Femur (tissue), 1 donor: Measurements from ENCODE around the gene IFNA17.
"Not testable (repeated sequence)": the region's sequence is repeated elsewhere in the genome, so short reads cannot be mapped to it uniquely, and the experiment has no call there.

Source experiments
- DNase-seq: peaks from one replicate; pipeline ENCODE4 v3.0.0-alpha.2; 2017

The IFNA17 gene

GRCh38 chr9:21228122-21228521 is at the start of gene IFNA17:
TSS of gene IFNA17 (minus strand) at chr9:21228222. CDS start at chr9:21228173, 49 bp downstream.
- DNase-seq: no peak

- DNase-seq: no peak
Observed at GRCh38 chr9:21268347-21268657, 40.3 kb upstream of the IFNA17 start.

GRCh38 chr9:21267485-21268346 is 39.7 kb upstream of the IFNA17 start:
- peak; percentile 66 for DNase-seq

- DNase-seq: peak; percentile 31
Observed at GRCh38 chr9:21266733-21267484, 38.9 kb upstream of the IFNA17 start.

- no peak for DNase-seq
Observed at GRCh38 chr9:21265421-21266189, 37.6 kb upstream of the IFNA17 start.

GRCh38 chr9:21255538-21256212 is 27.7 kb upstream of the IFNA17 start:
- DNase-seq: no peak

- peak; percentile 52 for DNase-seq
Observed at GRCh38 chr9:21252721-21253547, 24.9 kb upstream of the IFNA17 start.

GRCh38 chr9:21251638-21252037 is 23.6 kb upstream of the IFNA17 start:
- DNase-seq: no peak

- no peak for DNase-seq
Observed at GRCh38 chr9:21251190-21251589, 23.2 kb upstream of the IFNA17 start.

GRCh38 chr9:21244836-21245235 is 16.8 kb upstream of the IFNA17 start:
- no peak for DNase-seq

- no peak for DNase-seq
Observed at GRCh38 chr9:21239911-21240310, 11.9 kb upstream of the IFNA17 start, which contains the start of gene IFNA14. TSS of gene IFNA14 (minus strand) at chr9:21240005. CDS start at chr9:21239935, 70 bp downstream.

GRCh38 chr9:21236360-21236714 is 8.3 kb upstream of the IFNA17 start:
- DNase-seq: not testable (repeated sequence)

GRCh38 chr9:21235468-21236359 is 7.7 kb upstream of the IFNA17 start:
- DNase-seq: peak; percentile 39

- no peak for DNase-seq
Observed at GRCh38 chr9:21234153-21234687, 6.2 kb upstream of the IFNA17 start.

GRCh38 chr9:21233258-21233657 is 5.2 kb upstream of the IFNA17 start:
- no peak for DNase-seq

GRCh38 chr9:21217211-21217610 is 10.8 kb downstream of the IFNA17 start, which contains the start of gene IFNA16:
TSS of gene IFNA16 (minus strand) at chr9:21217311. CDS start at chr9:21217305, 6 bp downstream.
- DNase-seq: not testable (repeated sequence)

- not testable (repeated sequence) for DNase-seq
Observed at GRCh38 chr9:21213411-21214326, 14.4 kb downstream of the IFNA17 start.

GRCh38 chr9:21212160-21212559 is 15.9 kb downstream of the IFNA17 start:
- not testable (repeated sequence) for DNase-seq

GRCh38 chr9:21210782-21211181 is 17.2 kb downstream of the IFNA17 start:
- not testable (repeated sequence) for DNase-seq
